GM10248 (cell line): ENCODE results near the gene GJD3.

Source experiments
- CTCF ChIA-PET: fragments of 300-600 bp; sonication (Branson Sonifier 250); formaldehyde crosslinking; extraction: SDS; loops from one replicate; lab custom pipeline; 2021; ENCODE audit warnings: antibody characterized with exemption; lab: Yijun Ruan, JAX
- POLR2A ChIA-PET: fragments of 350-650 bp; sonication (Branson Sonifier 250); formaldehyde crosslinking; extraction: SDS; loops from one replicate; lab custom pipeline; 2020; ENCODE audit warnings: antibody characterized with exemption; lab: Yijun Ruan, JAX
- DNase-seq: peaks from one replicate; pipeline ENCODE4 v3.0.0; 2012; ENCODE audit errors: extremely low spot score
- CTCF ChIP-seq: IDR thresholded peaks from 2 replicates; pipeline ENCODE4 v1.5.1; 2012; ENCODE audit warnings: mild to moderate bottlenecking, low read depth; ENCODE audit errors: extremely low read depth, missing control alignments, control extremely low read depth

Gene GJD3

GRCh38 chr17:40344421-40345160 lies 19.9 kb downstream of the GJD3 start:
- ChIA-PET CTCF (interaction anchor here (1.0 to 4.9 kb wide), 8 partner anchors 10 to 187 kb away, joined by 3 to 46 read pairs (median 6); partner anchors contain the start of gene RARA), POLR2A (no interaction called here)
- no peak for TF ChIP-seq CTCF
- no peak for DNase-seq

- ChIA-PET CTCF (interaction anchor here (1.0 to 4.9 kb wide), 7 partner anchors 8 to 189 kb away, joined by 3 to 46 read pairs (median 4); no protein-coding TSS in a partner anchor), POLR2A (no interaction called here)
- DNase-seq = no peak
- no peak for TF ChIP-seq CTCF
These were observed 21.1 kb downstream of the GJD3 start for GRCh38 chr17:40343219-40344119.

- POLR2A ChIA-PET = interaction anchor here (0.6 kb wide), 2 partner anchors 13 to 170 kb away, joined by 3 to 8 read pairs; no protein-coding TSS in a partner anchor
- DNase-seq = no peak
- TF ChIP-seq CTCF = no peak
- CTCF ChIA-PET = interaction anchor here (0.6 to 4.9 kb wide), 7 partner anchors 9 to 39 kb away, joined by 3 to 46 read pairs (median 7); no protein-coding TSS in a partner anchor
These were observed 21.9 kb downstream of the GJD3 start for GRCh38 chr17:40342504-40343218.

- no peak for TF ChIP-seq CTCF
- DNase-seq = no peak
- ChIA-PET CTCF (interaction anchor here (0.6 to 4.7 kb wide), 9 partner anchors 10 to 38 kb away, joined by 3 to 19 read pairs (median 3); no protein-coding TSS in a partner anchor), POLR2A (interaction anchor here (0.6 kb wide), 2 partner anchors 13 to 170 kb away, joined by 3 to 8 read pairs; no protein-coding TSS in a partner anchor)
These were observed 22.6 kb downstream of the GJD3 start for GRCh38 chr17:40341808-40342503.

GRCh38 chr17:40340880-40341807 lies 23.4 kb downstream of the GJD3 start:
- POLR2A ChIA-PET = interaction anchor here (1.0 to 1.1 kb wide), 2 partner anchors 16 to 20 kb away, joined by 3 read pairs; no protein-coding TSS in a partner anchor
- CTCF ChIA-PET = interaction anchor here (0.6 to 4.7 kb wide), 13 partner anchors 9 to 40 kb away, joined by 3 to 19 read pairs (median 3); no protein-coding TSS in a partner anchor
- peak; percentile 83 for DNase-seq
- no peak for TF ChIP-seq CTCF
